Measurements from ENCODE around the gene HYAL3. TPM values are rescaled to one million over a fixed set of nuclear protein-coding genes. Genes with fewer than 3 reads are reported as not detected.

HYAL3 gene
- total and polyA plus RNA-seq, 2 of the 13 experiments (the other 11 are each of a cell fraction or from before 2014, with no cell fraction given) = 5.5 to 10.4 TPM

DNA sequence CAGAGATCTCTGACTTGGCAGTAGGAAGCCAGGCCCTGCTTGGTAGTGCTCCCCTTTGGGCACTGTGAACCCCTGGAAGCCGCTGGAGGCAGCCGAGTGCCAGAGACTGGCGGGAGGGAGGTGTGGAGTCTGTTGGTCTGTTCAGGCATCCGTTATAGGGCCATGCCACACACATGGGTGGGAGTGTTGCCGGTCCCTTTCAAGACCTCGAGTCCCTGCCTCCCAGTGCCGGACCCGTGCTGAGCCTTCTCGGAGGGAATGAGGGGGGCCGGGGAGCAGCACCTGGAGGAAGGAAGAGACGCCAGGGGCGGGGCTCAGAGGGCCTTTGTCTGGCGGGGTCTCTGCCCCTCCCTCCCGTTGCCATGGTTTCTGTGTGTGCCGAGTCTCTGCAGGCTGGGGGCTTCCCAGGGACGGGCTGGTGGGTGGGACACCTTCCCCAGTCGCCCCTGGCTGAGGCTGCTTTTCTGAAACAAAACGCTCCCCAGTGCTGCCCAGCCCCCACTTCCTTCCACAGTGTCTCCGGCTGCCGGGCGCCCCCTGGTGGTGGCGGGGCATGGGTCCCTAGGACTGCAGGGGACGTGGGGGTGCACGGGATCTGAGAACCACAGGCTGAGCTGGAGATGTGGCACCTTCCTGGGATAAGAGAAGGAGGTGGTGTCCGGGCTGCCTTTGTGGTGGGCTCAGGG lies 53.2 kb downstream of the HYAL3 start (continued):
- TF ChIP-seq ZEB1 (IDR thresholded peaks at IDR 0.05; ENCODE audit: insufficient replicate concordance, low read depth) (peak; percentile 19), CHD2 (IDR thresholded peaks at IDR 0.05; ENCODE audit: low read depth, low read length) (peak; percentile 42; the same call in 1 of the 2 replicates), SP4 (CRISPR knock-in tag; IDR thresholded peaks at IDR 0.05) (peak; percentile 40; the same call in 1 of the 2 replicates), RFXANK (CRISPR knock-in tag; IDR thresholded peaks at IDR 0.05) (no peak), ZNF816 (CRISPR knock-in tag; IDR thresholded peaks at IDR 0.05; ENCODE audit: borderline replicate concordance) (no peak), ZNF235 (CRISPR knock-in tag; IDR thresholded peaks at IDR 0.05; ENCODE audit: borderline replicate concordance) (peak; percentile 85; the same call in 1 of the 2 replicates), MTA1 (CRISPR knock-in tag; IDR thresholded peaks at IDR 0.05; ENCODE audit: borderline replicate concordance) (peak; percentile 72; the same call in 1 of the 2 replicates), ZNF232 (CRISPR knock-in tag; IDR thresholded peaks at IDR 0.05; ENCODE audit: borderline replicate concordance) (no peak), SMARCC2 (IDR thresholded peaks at IDR 0.05) (no peak), MLLT10 (CRISPR knock-in tag; IDR thresholded peaks at IDR 0.05) (no peak), STAG1 (CRISPR knock-in tag; IDR thresholded peaks at IDR 0.05) (peak; percentile 76), XBP1 (CRISPR knock-in tag; IDR thresholded peaks at IDR 0.05) (no peak), NCOA2 (CRISPR knock-in tag; IDR thresholded peaks at IDR 0.05) (no peak; the same call in 1 of the 2 replicates), IRX3 (CRISPR knock-in tag; IDR thresholded peaks at IDR 0.05; ENCODE audit: borderline replicate concordance, low read depth) (no peak), ZNF615 (CRISPR knock-in tag; IDR thresholded peaks at IDR 0.05; ENCODE audit: borderline replicate concordance) (no peak)
- TF ChIP-seq, protein P1, sequence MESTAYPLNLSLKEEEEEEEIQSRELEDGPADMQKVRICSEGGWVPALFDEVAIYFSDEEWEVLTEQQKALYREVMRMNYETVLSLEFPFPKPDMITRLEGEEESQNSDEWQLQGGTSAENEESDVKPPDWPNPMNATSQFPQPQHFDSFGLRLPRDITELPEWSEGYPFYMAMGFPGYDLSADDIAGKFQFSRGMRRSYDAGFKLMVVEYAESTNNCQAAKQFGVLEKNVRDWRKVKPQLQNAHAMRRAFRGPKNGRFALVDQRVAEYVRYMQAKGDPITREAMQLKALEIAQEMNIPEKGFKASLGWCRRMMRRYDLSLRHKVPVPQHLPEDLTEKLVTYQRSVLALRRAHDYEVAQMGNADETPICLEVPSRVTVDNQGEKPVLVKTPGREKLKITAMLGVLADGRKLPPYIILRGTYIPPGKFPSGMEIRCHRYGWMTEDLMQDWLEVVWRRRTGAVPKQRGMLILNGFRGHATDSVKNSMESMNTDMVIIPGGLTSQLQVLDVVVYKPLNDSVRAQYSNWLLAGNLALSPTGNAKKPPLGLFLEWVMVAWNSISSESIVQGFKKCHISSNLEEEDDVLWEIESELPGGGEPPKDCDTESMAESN (CRISPR knock-in tag; conservative IDR thresholded peaks at IDR 0.05) = no peak
- TF ChIP-seq, protein P2, sequence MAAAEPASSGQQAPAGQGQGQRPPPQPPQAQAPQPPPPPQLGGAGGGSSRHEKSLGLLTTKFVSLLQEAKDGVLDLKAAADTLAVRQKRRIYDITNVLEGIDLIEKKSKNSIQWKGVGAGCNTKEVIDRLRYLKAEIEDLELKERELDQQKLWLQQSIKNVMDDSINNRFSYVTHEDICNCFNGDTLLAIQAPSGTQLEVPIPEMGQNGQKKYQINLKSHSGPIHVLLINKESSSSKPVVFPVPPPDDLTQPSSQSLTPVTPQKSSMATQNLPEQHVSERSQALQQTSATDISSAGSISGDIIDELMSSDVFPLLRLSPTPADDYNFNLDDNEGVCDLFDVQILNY (CRISPR knock-in tag; conservative IDR thresholded peaks at IDR 0.05) = no peak
- TF ChIP-seq, protein P3, sequence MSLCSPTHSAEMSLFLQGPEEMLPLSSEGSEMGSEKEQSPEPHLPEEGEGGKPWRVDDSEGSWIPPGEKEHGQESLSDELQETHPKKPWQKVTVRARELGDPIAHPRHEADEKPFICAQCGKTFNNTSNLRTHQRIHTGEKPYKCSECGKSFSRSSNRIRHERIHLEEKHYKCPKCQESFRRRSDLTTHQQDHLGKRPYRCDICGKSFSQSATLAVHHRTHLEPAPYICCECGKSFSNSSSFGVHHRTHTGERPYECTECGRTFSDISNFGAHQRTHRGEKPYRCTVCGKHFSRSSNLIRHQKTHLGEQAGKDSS (CRISPR knock-in tag; IDR thresholded peaks at IDR 0.05; ENCODE audit: borderline replicate concordance, low read depth) = peak; percentile 67; the same call in 1 of the 2 replicates
- TF ChIP-seq, protein P4, sequence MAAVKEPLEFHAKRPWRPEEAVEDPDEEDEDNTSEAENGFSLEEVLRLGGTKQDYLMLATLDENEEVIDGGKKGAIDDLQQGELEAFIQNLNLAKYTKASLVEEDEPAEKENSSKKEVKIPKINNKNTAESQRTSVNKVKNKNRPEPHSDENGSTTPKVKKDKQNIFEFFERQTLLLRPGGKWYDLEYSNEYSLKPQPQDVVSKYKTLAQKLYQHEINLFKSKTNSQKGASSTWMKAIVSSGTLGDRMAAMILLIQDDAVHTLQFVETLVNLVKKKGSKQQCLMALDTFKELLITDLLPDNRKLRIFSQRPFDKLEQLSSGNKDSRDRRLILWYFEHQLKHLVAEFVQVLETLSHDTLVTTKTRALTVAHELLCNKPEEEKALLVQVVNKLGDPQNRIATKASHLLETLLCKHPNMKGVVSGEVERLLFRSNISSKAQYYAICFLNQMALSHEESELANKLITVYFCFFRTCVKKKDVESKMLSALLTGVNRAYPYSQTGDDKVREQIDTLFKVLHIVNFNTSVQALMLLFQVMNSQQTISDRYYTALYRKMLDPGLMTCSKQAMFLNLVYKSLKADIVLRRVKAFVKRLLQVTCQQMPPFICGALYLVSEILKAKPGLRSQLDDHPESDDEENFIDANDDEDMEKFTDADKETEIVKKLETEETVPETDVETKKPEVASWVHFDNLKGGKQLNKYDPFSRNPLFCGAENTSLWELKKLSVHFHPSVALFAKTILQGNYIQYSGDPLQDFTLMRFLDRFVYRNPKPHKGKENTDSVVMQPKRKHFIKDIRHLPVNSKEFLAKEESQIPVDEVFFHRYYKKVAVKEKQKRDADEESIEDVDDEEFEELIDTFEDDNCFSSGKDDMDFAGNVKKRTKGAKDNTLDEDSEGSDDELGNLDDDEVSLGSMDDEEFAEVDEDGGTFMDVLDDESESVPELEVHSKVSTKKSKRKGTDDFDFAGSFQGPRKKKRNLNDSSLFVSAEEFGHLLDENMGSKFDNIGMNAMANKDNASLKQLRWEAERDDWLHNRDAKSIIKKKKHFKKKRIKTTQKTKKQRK (IDR thresholded peaks at IDR 0.05; ENCODE audit: low read length) = no peak
- TF ChIP-seq, protein P5, sequence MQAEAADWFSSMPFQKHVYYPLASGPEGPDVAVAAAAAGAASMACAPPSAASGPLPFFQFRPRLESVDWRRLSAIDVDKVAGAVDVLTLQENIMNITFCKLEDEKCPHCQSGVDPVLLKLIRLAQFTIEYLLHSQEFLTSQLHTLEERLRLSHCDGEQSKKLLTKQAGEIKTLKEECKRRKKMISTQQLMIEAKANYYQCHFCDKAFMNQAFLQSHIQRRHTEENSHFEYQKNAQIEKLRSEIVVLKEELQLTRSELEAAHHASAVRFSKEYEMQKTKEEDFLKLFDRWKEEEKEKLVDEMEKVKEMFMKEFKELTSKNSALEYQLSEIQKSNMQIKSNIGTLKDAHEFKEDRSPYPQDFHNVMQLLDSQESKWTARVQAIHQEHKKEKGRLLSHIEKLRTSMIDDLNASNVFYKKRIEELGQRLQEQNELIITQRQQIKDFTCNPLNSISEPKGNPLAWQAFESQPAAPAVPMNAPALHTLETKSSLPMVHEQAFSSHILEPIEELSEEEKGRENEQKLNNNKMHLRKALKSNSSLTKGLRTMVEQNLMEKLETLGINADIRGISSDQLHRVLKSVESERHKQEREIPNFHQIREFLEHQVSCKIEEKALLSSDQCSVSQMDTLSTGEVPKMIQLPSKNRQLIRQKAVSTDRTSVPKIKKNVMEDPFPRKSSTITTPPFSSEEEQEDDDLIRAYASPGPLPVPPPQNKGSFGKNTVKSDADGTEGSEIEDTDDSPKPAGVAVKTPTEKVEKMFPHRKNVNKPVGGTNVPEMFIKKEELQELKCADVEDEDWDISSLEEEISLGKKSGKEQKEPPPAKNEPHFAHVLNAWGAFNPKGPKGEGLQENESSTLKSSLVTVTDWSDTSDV (CRISPR knock-in tag; IDR thresholded peaks at IDR 0.05) = no peak
